ENCODE results near the gene SGMS2. TPM values are rescaled to one million over a fixed set of nuclear protein-coding genes. Genes with fewer than 3 reads are reported as not detected.

The SGMS2 gene
- total and polyA plus RNA-seq, 4 donors = 7.3 to 41.7 (median 14.1) TPM

DNA sequence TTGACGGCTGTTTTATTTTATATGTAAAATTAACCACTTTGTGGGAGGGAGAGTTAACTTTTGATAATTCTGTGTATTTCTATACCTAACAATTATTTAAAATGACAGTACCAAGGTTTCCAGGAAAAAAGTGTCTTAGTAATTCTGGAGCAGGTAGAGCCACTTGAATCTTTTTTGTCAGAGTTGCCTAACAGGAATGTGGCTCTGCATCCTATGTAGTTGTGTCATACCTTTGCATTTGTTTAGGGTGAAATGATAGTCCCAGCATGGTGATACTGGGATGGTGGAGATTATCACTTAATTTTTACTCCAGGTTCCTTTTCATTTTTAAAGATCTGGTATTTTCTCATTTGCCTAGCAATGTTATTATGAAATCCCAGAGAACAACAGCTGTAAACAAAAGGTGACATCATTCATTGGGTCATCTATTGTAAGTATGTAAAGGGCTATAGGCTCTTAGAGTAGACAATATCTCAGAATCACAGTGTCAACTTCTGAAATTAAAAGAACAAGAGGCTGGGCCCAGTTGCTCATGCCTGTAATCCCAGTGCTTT lies 9.6 kb downstream of the SGMS2 start:
- DNase-seq (ENCODE audit: low spot score) = no peak
- H3K36me3 ChIP-seq (ENCODE audit: control insufficient read depth in 4 of 4, insufficient read depth in 3 of 4, low read depth in 1 of 4, low read length in 3 of 4) = no peaks in the 10 kb centered on the region
- H3K27me3 ChIP-seq (ENCODE audit: control insufficient read depth in 4 of 4, insufficient read depth in 4 of 4, low read length in 3 of 4) = no peaks in the 10 kb centered on the region
- 93% methylated on average over 1 of the region's 1 CpG for WGBS
- TF ChIP-seq, protein P1, sequence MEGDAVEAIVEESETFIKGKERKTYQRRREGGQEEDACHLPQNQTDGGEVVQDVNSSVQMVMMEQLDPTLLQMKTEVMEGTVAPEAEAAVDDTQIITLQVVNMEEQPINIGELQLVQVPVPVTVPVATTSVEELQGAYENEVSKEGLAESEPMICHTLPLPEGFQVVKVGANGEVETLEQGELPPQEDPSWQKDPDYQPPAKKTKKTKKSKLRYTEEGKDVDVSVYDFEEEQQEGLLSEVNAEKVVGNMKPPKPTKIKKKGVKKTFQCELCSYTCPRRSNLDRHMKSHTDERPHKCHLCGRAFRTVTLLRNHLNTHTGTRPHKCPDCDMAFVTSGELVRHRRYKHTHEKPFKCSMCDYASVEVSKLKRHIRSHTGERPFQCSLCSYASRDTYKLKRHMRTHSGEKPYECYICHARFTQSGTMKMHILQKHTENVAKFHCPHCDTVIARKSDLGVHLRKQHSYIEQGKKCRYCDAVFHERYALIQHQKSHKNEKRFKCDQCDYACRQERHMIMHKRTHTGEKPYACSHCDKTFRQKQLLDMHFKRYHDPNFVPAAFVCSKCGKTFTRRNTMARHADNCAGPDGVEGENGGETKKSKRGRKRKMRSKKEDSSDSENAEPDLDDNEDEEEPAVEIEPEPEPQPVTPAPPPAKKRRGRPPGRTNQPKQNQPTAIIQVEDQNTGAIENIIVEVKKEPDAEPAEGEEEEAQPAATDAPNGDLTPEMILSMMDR (IDR thresholded peaks at IDR 0.05; ENCODE audit: low read depth, low read length, missing input control) = no peak
- TF ChIP-seq, protein P2, sequence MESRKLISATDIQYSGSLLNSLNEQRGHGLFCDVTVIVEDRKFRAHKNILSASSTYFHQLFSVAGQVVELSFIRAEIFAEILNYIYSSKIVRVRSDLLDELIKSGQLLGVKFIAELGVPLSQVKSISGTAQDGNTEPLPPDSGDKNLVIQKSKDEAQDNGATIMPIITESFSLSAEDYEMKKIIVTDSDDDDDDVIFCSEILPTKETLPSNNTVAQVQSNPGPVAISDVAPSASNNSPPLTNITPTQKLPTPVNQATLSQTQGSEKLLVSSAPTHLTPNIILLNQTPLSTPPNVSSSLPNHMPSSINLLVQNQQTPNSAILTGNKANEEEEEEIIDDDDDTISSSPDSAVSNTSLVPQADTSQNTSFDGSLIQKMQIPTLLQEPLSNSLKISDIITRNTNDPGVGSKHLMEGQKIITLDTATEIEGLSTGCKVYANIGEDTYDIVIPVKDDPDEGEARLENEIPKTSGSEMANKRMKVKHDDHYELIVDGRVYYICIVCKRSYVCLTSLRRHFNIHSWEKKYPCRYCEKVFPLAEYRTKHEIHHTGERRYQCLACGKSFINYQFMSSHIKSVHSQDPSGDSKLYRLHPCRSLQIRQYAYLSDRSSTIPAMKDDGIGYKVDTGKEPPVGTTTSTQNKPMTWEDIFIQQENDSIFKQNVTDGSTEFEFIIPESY (IDR thresholded peaks at IDR 0.05) = no peak
- TF ChIP-seq RAD21 (IDR thresholded peaks at IDR 0.05) (no peak), RXRA (IDR thresholded peaks at IDR 0.05) (no peak), TAF1 (conservative IDR thresholded peaks at IDR 0.05) (no peak), JUND (IDR thresholded peaks at IDR 0.05) (no peak), GABPA (IDR thresholded peaks at IDR 0.05 in 1 of 2, conservative IDR thresholded peaks at IDR 0.05 in 1 of 2) (no peak)
- H3K27ac ChIP-seq (ENCODE audit: low read depth in 1 of 2, low read length in 2 of 2) = no peak overlapping the region
- H3K4me1 ChIP-seq (ENCODE audit: control insufficient read depth in 4 of 4, insufficient read depth in 4 of 4, low read length in 3 of 4) = peaks cover 0 to 5% (median 0%) of the 10 kb centered on the region in 4 donors
- no peak overlapping the region for H3K9ac ChIP-seq (ENCODE audit: low read depth in 1 of 2, low read length in 2 of 2)
- no peak overlapping the region for H3K4me3 ChIP-seq (ENCODE audit: low read depth in 1 of 3, low read length in 3 of 3)
- H3K9me3 ChIP-seq (ENCODE audit: control insufficient read depth in 4 of 4, low read length in 3 of 4) = no peaks in the 10 kb centered on the region

DNA sequence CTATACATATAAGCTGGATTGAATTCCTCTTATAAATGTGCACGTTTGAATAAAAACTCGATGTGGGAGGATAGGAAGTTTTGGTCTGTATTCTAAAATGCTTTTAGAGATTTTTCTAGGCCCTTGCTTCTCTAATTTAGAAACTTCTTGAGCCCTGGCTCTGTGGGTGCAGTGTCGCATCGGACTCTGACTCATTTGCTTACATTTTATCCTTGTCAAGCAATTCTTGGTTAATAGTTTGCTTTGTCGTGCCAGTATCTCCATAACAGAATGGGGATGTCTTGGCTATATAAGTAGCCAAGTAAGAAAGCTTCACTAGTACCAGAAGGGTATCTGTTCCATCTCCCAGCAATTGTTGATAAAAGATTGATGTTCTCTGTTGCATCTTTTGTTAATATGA lies 10.7 kb downstream of the SGMS2 start:
- Histone ChIP-seq H3K36me3 (ENCODE audit: control insufficient read depth in 4 of 4, insufficient read depth in 3 of 4, low read depth in 1 of 4, low read length in 3 of 4) (no peaks in the 10 kb centered on the region), H3K4me1 (ENCODE audit: control insufficient read depth in 4 of 4, insufficient read depth in 4 of 4, low read length in 3 of 4) (peaks cover 0 to 5% (median 0%) of the 10 kb centered on the region in 4 donors), H3K9ac (ENCODE audit: low read depth in 1 of 2, low read length in 2 of 2) (no peak overlapping the region), H3K9me3 (ENCODE audit: control insufficient read depth in 4 of 4, low read length in 3 of 4) (no peaks in the 10 kb centered on the region), H3K4me3 (ENCODE audit: low read depth in 1 of 3, low read length in 3 of 3) (no peak overlapping the region), H3K27ac (ENCODE audit: low read depth in 1 of 2, low read length in 2 of 2) (no peak overlapping the region), H3K27me3 (ENCODE audit: control insufficient read depth in 4 of 4, insufficient read depth in 4 of 4, low read length in 3 of 4) (no peaks in the 10 kb centered on the region)
- no peak for DNase-seq (ENCODE audit: low spot score)
- 83% methylated on average over 5 of the region's 5 CpGs for WGBS
- TF ChIP-seq HNF4G (IDR thresholded peaks at IDR 0.05) (no peak), RXRA (IDR thresholded peaks at IDR 0.05) (no peak), HNF4A (conservative IDR thresholded peaks at IDR 0.05) (no peak), FOXA1 (IDR thresholded peaks at IDR 0.05) (no peak), GABPA (IDR thresholded peaks at IDR 0.05 in 1 of 2, conservative IDR thresholded peaks at IDR 0.05 in 1 of 2) (no peak), NR2F2 (IDR thresholded peaks at IDR 0.05) (no peak), JUND (IDR thresholded peaks at IDR 0.05) (no peak), RAD21 (IDR thresholded peaks at IDR 0.05) (no peak), FOXA2 (IDR thresholded peaks at IDR 0.05) (no peak)
- TF ChIP-seq, protein P2 (IDR thresholded peaks at IDR 0.05) = no peak
- TF ChIP-seq, protein P3, sequence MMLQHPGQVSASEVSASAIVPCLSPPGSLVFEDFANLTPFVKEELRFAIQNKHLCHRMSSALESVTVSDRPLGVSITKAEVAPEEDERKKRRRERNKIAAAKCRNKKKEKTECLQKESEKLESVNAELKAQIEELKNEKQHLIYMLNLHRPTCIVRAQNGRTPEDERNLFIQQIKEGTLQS (IDR thresholded peaks at IDR 0.05) = no peak
